ENCODE measurements around the gene PDZD2.
"Not testable (repeated sequence)": the region's sequence is repeated elsewhere in the genome, so short reads cannot be mapped to it uniquely, and the experiment has no call there.

Gene PDZD2

DNA sequence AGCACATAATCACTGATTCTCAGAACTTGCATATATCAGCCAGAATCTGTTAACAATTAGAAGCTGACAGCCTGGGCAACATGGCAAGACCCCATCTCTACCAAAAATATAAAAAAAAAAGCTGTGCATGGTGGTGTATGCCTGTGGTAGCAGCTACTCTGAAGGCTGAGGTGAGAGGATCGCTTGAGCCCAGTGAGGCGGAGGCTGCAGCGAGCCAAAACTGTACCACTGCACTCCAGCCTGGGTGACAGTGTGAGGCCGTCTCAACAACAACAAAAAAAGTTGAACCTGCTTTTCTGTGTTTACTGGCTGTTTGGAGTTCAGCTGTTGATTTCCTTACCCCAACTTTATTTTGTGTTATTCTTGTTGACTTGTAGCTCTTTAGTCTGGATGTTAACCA, 468.4 kb downstream of the PDZD2 start:
- no peak for DNase-seq

DNA sequence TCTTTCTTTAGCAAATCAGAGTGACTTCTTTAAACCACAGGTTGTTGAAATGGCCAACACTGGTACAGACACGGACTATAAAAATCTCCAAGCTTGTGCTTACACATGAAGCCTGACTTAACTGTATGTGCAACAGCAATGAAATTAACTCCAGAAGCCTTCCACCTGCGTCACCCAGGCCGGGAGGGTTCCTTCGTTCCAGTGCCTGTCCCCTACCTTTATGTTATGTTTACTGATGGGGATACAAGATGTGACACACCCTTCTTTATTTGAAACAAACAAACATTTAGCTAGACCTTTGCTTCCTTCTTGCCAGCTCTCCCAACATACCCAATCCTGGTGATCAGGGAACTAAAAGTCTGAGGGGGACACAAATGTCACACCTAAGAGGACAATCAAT, 469.2 kb downstream of the PDZD2 start:
- DNase-seq: no peak

GRCh38 chr5:32109236-32109635, 470.3 kb downstream of the PDZD2 start:
- no peak for DNase-seq

DNA sequence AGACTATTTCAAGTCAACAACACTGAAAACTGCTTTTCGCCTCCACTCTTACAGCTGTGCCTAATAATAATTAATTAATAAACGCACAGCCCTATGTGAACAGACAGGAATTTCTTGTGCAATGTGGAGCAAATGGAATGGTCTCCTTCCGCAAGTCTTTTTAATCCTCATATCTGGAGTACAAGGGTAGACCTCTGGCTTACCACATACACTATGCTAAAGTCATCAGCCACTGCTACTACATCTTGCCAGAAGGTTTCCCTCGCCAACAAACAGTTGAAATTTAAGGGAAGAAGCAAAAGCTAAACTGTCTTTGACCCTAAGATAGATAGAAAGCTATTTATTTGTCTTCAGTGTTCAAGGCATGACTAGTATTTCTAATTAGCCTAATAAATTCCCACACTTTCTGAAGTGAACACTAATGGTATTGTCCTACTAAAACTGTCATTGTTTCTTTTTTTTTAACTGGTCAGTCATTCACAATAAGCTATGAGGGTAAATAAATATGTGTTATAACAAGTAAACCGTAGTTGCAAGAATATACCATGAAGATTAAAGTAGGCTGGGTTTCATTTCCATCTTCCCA, 471.3 kb downstream of the PDZD2 start:
- DNase-seq: no peak

- no peak for DNase-seq
These were observed 477.1 kb downstream of the PDZD2 start for GRCh38 chr5:32115985-32116384.

DNA sequence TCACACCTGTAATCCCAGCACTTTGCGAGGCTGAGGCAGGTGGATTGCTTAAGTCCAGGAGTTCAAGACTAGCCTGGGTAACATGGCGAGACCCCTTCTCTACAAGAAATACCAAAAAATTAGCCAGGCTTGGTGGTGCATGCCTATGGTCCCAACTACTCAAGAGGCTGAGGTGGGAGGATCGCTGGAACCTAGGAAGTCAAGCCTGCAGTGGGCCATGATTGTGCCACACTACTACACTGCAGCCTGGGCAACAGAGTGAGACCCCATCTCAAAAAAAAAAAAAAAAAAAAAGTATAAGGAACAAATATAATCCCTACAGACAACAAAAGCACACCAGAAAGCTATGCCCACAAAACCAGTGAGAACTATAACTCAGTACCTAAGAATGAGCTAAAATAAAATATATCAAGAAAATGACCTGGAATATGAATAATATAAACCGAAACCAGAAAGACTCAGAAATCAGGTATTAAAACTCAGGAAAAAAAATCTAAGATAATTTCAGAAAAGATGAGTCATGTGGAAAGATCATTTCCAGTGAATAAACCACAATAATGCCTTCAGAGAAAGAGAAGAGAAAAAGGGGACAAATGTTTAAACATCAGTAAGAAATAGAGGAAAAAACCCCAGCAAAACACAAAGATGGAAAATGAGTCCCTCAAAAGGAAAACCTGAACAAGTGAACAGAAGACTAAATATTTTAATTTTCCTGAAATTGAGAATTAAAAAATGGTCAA, 477.8 kb downstream of the PDZD2 start:
- no peak for DNase-seq

DNA sequence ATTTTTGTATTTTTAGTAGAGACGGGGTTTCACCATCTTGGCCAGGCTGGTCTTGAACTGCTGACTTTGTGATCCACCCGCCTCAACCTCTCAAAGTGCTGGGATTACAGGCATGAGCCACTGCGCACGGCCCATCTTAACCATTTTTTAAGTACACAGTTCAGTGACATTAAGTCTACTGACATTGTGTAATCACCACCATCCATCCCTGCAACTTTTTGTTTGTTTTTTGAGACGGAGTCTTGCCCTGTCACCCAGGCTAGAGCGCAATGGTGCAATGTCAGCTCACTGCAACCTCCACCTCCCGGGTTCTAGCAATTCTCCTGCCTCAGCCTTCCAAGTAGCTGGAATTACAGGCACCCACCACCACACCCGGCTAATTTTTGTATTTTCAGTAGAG, 480.0 kb downstream of the PDZD2 start:
- DNase-seq: not testable (repeated sequence)

DNA sequence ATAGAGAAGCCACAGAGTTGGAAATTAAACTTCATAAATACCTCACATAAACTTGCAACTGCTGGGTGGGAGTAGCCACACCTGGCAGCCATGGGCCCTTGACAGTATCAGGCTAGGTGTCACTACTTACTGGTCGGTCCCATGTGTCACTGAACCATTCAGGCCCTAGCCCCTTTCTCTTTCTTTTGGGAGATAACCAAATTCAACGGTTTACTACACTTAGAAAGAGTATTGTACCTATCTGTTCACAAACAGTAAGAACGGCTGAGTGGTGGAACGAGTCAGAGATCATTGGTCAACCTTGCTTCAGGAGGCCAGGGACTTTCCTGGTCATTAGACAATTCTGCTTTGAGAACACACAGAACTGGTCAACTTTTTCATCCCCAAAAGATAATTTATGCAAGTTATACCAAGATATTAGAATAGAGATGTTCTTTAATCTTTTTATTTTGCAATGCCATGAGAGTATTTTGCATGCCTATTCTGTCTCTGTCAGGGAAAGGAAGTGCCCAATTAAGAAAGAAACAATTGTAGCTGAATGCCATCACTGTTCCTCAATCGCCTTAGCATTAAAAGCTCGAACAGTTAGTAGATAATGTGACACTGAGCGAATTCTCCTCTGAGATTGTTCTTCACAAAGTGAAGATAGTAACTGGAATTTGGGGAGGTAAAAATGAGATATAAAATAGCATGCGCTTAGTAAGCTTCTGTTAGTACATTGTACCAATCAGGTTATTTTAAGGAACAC, 484.3 kb downstream of the PDZD2 start:
- no peak for DNase-seq

GRCh38 chr5:32123889-32124676, 485.2 kb downstream of the PDZD2 start:
- no peak for DNase-seq

DNA sequence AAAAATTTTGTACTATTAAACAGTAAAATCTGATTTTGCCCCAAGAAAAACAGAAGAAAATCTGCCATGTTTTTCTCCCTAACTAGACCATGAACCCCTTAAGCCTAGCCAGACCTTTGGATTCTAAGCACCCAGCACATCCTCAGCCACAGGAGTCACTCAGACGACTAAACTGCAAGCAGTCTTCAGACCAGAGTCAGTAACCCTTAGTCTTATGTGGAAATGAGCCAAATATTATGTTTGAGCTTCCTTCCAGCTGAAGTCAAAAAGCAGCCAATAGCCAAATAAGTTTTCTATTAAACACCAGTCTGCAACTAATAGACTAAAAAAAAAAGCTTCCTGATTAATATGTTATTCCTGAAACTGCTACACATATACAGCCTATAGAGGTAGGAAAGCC, 487.8 kb downstream of the PDZD2 start:
- DNase-seq: no peak

GRCh38 chr5:32127711-32128110, 488.8 kb downstream of the PDZD2 start:
- no peak for DNase-seq

- no peak for DNase-seq
These were observed 490.2 kb downstream of the PDZD2 start for GRCh38 chr5:32129074-32129598.

GRCh38 chr5:32130865-32131264, 491.9 kb downstream of the PDZD2 start:
- no peak for DNase-seq

GRCh38 chr5:32131604-32132003, 492.7 kb downstream of the PDZD2 start:
- DNase-seq: no peak

DNA sequence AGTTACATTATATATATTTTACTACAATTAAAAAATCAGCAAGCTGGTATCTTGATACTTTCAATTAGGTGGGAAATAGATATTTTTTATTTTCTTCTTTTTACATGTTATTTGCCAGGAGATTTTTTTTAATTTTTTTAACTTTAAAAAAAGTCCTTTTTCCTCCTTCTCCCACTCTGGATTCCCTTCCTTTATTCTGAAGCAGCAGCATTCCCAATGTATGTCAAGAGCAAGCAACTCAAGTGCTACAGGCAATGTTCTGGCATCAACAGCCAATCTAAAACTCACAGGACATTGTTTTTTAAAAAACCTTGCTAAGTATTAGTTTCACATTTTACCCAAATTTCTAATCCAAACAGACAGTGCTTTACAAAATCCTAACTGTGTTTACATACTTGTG, 493.8 kb downstream of the PDZD2 start:
- no peak for DNase-seq

DNA sequence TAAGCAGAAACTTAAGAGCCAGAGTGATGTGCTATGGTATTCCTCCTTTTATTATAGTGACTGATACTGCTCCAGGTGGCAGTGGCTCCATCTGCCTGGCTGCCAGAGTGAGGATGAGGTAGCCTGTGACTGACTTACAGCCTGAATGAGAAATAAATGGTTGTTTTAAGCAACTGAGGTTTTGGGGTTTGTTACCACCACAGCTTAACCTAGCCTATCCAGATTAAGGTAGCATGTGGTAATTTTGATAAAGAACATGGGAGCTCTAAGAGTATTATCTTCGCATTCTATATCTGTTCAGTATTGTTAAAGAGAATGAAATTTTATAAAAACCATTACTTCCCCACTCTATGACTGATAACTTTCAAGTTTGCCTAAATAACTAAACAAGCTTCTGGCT, 496.2 kb downstream of the PDZD2 start:
- DNase-seq: no peak

GRCh38 chr5:32136342-32136741, 497.4 kb downstream of the PDZD2 start:
- no peak for DNase-seq

GRCh38 chr5:32138839-32139493, 500.0 kb downstream of the PDZD2 start:
- DNase-seq: no peak

DNA sequence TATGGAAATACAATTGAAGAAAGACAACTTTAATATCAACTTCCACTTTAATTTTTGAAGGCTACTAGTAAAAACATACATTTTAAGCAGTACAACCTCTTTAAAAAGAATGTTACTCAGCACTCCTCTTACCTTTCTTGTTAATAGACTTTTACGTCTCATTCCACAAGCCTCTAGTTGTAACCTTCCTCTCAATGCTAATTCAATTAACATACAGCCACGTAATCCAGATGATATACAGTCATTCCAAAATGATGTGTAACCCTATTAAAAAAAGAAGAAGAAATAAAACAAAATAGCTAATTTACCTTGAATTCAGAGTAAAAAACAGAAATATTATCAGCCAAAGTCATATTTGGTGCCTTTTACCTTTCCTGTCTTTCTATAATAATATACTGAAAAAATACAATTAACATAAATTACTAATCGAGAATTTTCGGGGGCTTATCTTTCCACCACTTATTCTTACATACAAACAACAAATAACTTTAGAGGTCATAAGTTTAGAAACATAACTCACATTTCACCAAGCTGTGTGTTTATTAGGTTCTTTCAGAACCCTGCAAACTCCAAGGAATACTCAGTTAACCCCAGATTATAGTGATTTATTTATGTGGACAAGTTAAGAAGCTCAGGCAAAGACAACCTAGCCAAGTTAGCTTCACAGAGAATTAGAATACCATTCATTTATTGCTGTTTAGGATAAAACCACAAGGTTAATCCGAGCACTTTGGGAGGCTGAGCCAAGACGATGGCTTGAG, 504.9 kb downstream of the PDZD2 start:
- no peak for DNase-seq

GRCh38 chr5:32144378-32145207, 505.7 kb downstream of the PDZD2 start:
- no peak for DNase-seq
